ENCODE measurements around the gene GPR75.
A peak's percentile ranks its signal among the peaks of the same experiment; 100 is the strongest.

The GPR75 gene

GRCh38 chr2:53859206-53860181, at the start of gene GPR75:
TSS of gene GPR75 (minus strand) at chr2:53859967. CDS start at chr2:53854756, 5,211 bp downstream.
- Histone ChIP-seq H3K4me1 (ENCODE audit: control insufficient read depth, insufficient read depth, low read length) (peaks cover 5% of the 10 kb centered on the region), H3K9ac (ENCODE audit: low read depth, low read length) (peak within 1 kb of the TSS; percentile 61), H3K9me3 (ENCODE audit: control insufficient read depth, insufficient read depth, low read length) (no peaks in the 10 kb centered on the region), H3K4me3 (ENCODE audit: low read depth, low read length) (peak within 1 kb of the TSS; percentile 56), H3K27me3 (ENCODE audit: control insufficient read depth, insufficient read depth, low read length) (no peaks in the 10 kb centered on the region), H3K36me3 (ENCODE audit: control insufficient read depth, insufficient read depth, low read length) (no peaks in the 10 kb centered on the region)

- no peaks in the 10 kb centered on the region for H3K4me1 ChIP-seq (ENCODE audit: control insufficient read depth, insufficient read depth, low read length)
- H3K27me3 ChIP-seq (ENCODE audit: control insufficient read depth, insufficient read depth, low read length): no peaks in the 10 kb centered on the region
- no peak overlapping the region for H3K4me3 ChIP-seq (ENCODE audit: low read depth, low read length)
- peaks cover 7% of the 10 kb centered on the region for H3K36me3 ChIP-seq (ENCODE audit: control insufficient read depth, insufficient read depth, low read length)
- no peaks in the 10 kb centered on the region for H3K9me3 ChIP-seq (ENCODE audit: control insufficient read depth, insufficient read depth, low read length)
- H3K9ac ChIP-seq (ENCODE audit: low read depth, low read length): no peak overlapping the region
These were observed 47.8 kb upstream of the GPR75 start for GRCh38 chr2:53907582-53907981.

GRCh38 chr2:53905396-53905795, 45.6 kb upstream of the GPR75 start:
- Histone ChIP-seq H3K27me3 (ENCODE audit: control insufficient read depth, insufficient read depth, low read length) (no peaks in the 10 kb centered on the region), H3K4me1 (ENCODE audit: control insufficient read depth, insufficient read depth, low read length) (no peaks in the 10 kb centered on the region), H3K4me3 (ENCODE audit: low read depth, low read length) (no peak overlapping the region), H3K36me3 (ENCODE audit: control insufficient read depth, insufficient read depth, low read length) (peaks cover 7% of the 10 kb centered on the region), H3K9ac (ENCODE audit: low read depth, low read length) (no peak overlapping the region), H3K9me3 (ENCODE audit: control insufficient read depth, insufficient read depth, low read length) (no peaks in the 10 kb centered on the region)

GRCh38 chr2:53903011-53903410, 43.2 kb upstream of the GPR75 start:
- no peak overlapping the region for H3K9ac ChIP-seq (ENCODE audit: low read depth, low read length)
- no peak overlapping the region for H3K4me3 ChIP-seq (ENCODE audit: low read depth, low read length)
- H3K36me3 ChIP-seq (ENCODE audit: control insufficient read depth, insufficient read depth, low read length): peaks cover 7% of the 10 kb centered on the region
- no peaks in the 10 kb centered on the region for H3K9me3 ChIP-seq (ENCODE audit: control insufficient read depth, insufficient read depth, low read length)
- H3K4me1 ChIP-seq (ENCODE audit: control insufficient read depth, insufficient read depth, low read length): no peaks in the 10 kb centered on the region
- H3K27me3 ChIP-seq (ENCODE audit: control insufficient read depth, insufficient read depth, low read length): no peaks in the 10 kb centered on the region

- Histone ChIP-seq H3K9me3 (ENCODE audit: control insufficient read depth, insufficient read depth, low read length) (no peaks in the 10 kb centered on the region), H3K4me1 (ENCODE audit: control insufficient read depth, insufficient read depth, low read length) (no peaks in the 10 kb centered on the region), H3K9ac (ENCODE audit: low read depth, low read length) (no peak overlapping the region), H3K36me3 (ENCODE audit: control insufficient read depth, insufficient read depth, low read length) (peaks cover 3% of the 10 kb centered on the region), H3K27me3 (ENCODE audit: control insufficient read depth, insufficient read depth, low read length) (no peaks in the 10 kb centered on the region), H3K4me3 (ENCODE audit: low read depth, low read length) (no peak overlapping the region)
These were observed 41.4 kb upstream of the GPR75 start for GRCh38 chr2:53901192-53901591.

DNA sequence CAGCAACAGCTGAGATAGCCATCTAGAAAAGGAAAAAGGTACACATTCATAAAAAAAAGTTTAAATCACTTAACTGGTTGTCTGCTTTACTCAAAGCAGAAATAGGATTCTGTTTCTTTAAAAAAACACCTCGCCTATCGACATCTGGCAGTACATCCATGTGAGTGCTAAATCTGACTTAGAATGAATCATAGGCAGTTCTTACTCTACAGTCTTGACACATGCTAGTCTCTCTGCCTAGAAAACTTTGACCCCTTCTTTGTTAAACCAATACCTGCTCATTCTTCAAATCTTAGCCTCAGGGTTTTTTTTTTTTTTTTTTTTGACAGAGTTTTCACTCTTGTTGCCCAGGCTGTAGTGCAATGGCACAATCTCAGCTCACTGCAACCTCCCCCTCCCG, 37.1 kb upstream of the GPR75 start:
- H3K9ac ChIP-seq (ENCODE audit: low read depth, low read length): no peak overlapping the region
- no peaks in the 10 kb centered on the region for H3K9me3 ChIP-seq (ENCODE audit: control insufficient read depth, insufficient read depth, low read length)
- H3K27me3 ChIP-seq (ENCODE audit: control insufficient read depth, insufficient read depth, low read length): no peaks in the 10 kb centered on the region
- H3K4me3 ChIP-seq (ENCODE audit: low read depth, low read length): no peak overlapping the region
- peaks cover 8% of the 10 kb centered on the region for H3K36me3 ChIP-seq (ENCODE audit: control insufficient read depth, insufficient read depth, low read length)
- H3K4me1 ChIP-seq (ENCODE audit: control insufficient read depth, insufficient read depth, low read length): no peaks in the 10 kb centered on the region

DNA sequence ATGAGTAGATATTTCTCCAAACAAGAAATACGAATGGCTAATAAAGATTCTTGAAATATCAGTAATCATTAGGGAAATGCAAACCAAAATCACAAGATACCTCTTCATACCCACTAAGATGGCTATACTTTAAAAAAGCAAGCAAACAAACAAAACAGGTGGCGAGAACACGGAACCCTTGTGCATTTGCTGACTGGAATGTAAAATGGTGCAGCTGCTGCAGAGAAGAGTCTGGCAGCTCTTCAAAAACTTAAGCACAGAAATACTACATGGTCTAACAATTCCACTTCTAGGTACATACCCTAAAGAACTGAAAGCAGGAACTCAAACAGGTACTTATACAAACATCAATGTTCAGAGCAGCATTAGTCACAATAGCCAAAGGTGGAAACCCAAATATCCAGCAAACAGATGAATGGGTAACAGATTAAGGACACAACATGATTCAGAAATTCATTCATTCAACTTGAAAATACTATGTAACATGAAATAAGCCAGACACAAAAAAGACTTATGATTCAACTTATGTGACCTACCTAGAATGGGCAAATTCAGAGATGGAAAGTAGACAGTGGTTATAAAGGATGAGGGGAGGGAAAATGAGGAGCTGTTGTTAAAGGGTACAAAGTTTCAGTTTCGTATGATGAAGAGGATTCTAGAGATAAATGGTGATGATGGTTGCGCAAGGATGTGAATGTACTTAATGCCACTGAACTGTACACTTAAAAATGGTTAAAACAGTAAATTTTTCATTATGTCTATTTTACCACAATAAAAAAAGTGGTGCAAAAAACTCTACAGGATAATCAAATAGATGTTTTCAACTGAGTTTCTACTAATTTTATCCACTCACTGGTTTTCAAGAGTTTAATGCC, 26.9 kb upstream of the GPR75 start:
- Histone ChIP-seq H3K4me3 (ENCODE audit: low read depth, low read length) (no peak overlapping the region), H3K9me3 (ENCODE audit: control insufficient read depth, insufficient read depth, low read length) (no peaks in the 10 kb centered on the region), H3K36me3 (ENCODE audit: control insufficient read depth, insufficient read depth, low read length) (peaks cover 22% of the 10 kb centered on the region), H3K27me3 (ENCODE audit: control insufficient read depth, insufficient read depth, low read length) (no peaks in the 10 kb centered on the region), H3K4me1 (ENCODE audit: control insufficient read depth, insufficient read depth, low read length) (no peaks in the 10 kb centered on the region), H3K9ac (ENCODE audit: low read depth, low read length) (no peak overlapping the region)

DNA sequence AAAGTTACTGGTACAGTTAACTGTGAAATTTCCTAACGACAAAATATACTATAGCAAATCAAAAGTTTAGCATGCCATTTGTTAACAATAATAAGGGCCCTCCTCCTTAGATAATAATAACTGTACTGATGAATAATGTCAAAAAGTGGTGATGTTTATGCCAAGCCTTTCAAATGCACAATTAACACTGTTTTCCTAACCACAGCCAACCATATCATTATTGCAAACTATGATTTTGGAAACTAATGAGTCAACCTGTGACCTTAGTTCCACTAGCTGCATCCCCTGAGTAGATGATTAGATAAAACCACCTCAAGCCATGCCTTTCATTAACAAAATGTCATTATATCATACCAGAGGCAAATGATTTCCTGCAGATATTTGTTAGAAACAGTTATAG, 25.1 kb upstream of the GPR75 start:
- no peaks in the 10 kb centered on the region for H3K27me3 ChIP-seq (ENCODE audit: control insufficient read depth, insufficient read depth, low read length)
- no peaks in the 10 kb centered on the region for H3K4me1 ChIP-seq (ENCODE audit: control insufficient read depth, insufficient read depth, low read length)
- peaks cover 15% of the 10 kb centered on the region for H3K36me3 ChIP-seq (ENCODE audit: control insufficient read depth, insufficient read depth, low read length)
- H3K4me3 ChIP-seq (ENCODE audit: low read depth, low read length): no peak overlapping the region
- H3K9ac ChIP-seq (ENCODE audit: low read depth, low read length): no peak overlapping the region
- H3K9me3 ChIP-seq (ENCODE audit: control insufficient read depth, insufficient read depth, low read length): no peaks in the 10 kb centered on the region

DNA sequence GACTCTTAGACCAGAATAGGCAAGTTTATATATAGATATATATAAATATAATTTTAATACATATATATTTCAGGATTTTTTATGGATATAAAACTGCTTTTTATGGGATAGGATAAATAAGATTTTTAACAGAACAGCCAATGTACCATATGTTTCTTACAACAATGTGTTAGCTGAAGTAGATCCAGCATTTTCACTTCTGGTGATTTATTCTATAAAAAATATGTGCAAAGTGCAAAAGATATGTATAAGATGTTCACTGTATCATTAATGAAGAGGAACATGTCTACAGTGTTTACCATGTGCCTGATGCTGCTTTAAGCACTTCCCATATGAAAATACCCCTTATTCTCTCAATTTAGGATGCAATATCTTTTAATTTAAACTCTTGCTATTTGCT, 22.2 kb upstream of the GPR75 start:
- Histone ChIP-seq H3K9ac (ENCODE audit: low read depth, low read length) (no peak overlapping the region), H3K9me3 (ENCODE audit: control insufficient read depth, insufficient read depth, low read length) (no peaks in the 10 kb centered on the region), H3K36me3 (ENCODE audit: control insufficient read depth, insufficient read depth, low read length) (peaks cover 8% of the 10 kb centered on the region), H3K27me3 (ENCODE audit: control insufficient read depth, insufficient read depth, low read length) (no peaks in the 10 kb centered on the region), H3K4me1 (ENCODE audit: control insufficient read depth, insufficient read depth, low read length) (no peaks in the 10 kb centered on the region), H3K4me3 (ENCODE audit: low read depth, low read length) (no peak overlapping the region)

DNA sequence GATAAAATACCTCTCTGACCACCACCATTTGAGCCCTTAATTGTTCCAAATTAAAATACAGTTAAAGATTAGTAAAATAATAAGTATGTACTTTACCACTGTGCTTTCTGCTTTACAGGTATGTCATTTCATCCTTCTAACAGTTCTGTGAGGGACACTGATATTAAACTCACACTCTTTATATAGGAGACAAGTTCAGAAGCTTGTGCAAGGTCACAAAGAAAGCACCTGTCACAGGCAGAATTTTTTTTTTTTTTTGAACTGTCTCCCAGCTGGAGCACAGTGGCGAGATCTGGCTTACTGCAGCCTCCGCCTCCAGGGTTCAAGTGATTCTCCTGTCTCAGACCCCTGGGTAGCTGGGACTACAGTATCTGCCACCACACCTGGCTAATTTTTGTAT, 21.6 kb upstream of the GPR75 start:
- Histone ChIP-seq H3K9me3 (ENCODE audit: control insufficient read depth, insufficient read depth, low read length) (no peaks in the 10 kb centered on the region), H3K36me3 (ENCODE audit: control insufficient read depth, insufficient read depth, low read length) (peaks cover 8% of the 10 kb centered on the region), H3K4me3 (ENCODE audit: low read depth, low read length) (no peak overlapping the region), H3K27me3 (ENCODE audit: control insufficient read depth, insufficient read depth, low read length) (no peaks in the 10 kb centered on the region), H3K4me1 (ENCODE audit: control insufficient read depth, insufficient read depth, low read length) (no peaks in the 10 kb centered on the region), H3K9ac (ENCODE audit: low read depth, low read length) (no peak overlapping the region)

DNA sequence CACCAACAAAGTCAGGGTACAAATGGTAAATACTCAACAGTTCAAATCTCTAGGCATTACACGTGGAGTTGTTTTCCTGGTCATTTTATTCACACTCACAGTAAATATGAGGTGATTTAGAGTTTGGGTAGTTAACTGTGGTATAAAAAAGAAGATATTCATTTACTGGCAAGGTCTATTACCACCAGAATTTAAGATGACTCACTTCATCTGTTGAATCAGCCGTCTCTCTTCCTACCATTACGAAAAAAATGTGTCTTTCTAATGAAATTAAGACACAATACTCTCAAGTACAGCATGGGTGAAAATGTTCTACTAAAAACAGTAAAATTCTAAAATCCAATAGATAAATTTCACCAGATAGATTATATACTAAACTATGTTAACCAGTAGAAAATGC, 21.0 kb upstream of the GPR75 start:
- no peaks in the 10 kb centered on the region for H3K4me1 ChIP-seq (ENCODE audit: control insufficient read depth, insufficient read depth, low read length)
- H3K27me3 ChIP-seq (ENCODE audit: control insufficient read depth, insufficient read depth, low read length): no peaks in the 10 kb centered on the region
- no peak overlapping the region for H3K9ac ChIP-seq (ENCODE audit: low read depth, low read length)
- peaks cover 8% of the 10 kb centered on the region for H3K36me3 ChIP-seq (ENCODE audit: control insufficient read depth, insufficient read depth, low read length)
- no peak overlapping the region for H3K4me3 ChIP-seq (ENCODE audit: low read depth, low read length)
- no peaks in the 10 kb centered on the region for H3K9me3 ChIP-seq (ENCODE audit: control insufficient read depth, insufficient read depth, low read length)

Data from iPS-15b (cell line).